ENCODE measurements around the gene POLR3H.
"Not testable (repeated sequence)": the region's sequence is repeated elsewhere in the genome, so short reads cannot be mapped to it uniquely, and the experiment has no call there.

The POLR3H gene

GRCh38 chr22:41576877-41577276, 32.6 kb upstream of the POLR3H start:
- Histone ChIP-seq H3K27ac (ENCODE audit: low read length) (no peak overlapping the region), H3K27me3 (ENCODE audit: control insufficient read depth, insufficient read depth, low read length) (no peaks in the 10 kb centered on the region), H3K4me1 (ENCODE audit: control insufficient read depth, low read depth, low read length) (no peaks in the 10 kb centered on the region), H3K9ac (ENCODE audit: low read length) (no peak overlapping the region), H3K4me3 (ENCODE audit: low read length) (no peak overlapping the region), H3K9me3 (ENCODE audit: control insufficient read depth, low read depth, low read length) (no peaks in the 10 kb centered on the region), H3K36me3 (ENCODE audit: control insufficient read depth, low read depth, low read length) (no peaks in the 10 kb centered on the region)

- Histone ChIP-seq H3K4me3 (ENCODE audit: low read length) (no peak overlapping the region), H3K36me3 (ENCODE audit: control insufficient read depth, low read depth, low read length) (no peaks in the 10 kb centered on the region), H3K27me3 (ENCODE audit: control insufficient read depth, insufficient read depth, low read length) (no peaks in the 10 kb centered on the region), H3K9me3 (ENCODE audit: control insufficient read depth, low read depth, low read length) (no peaks in the 10 kb centered on the region), H3K27ac (ENCODE audit: low read length) (no peak overlapping the region), H3K9ac (ENCODE audit: low read length) (no peak overlapping the region), H3K4me1 (ENCODE audit: control insufficient read depth, low read depth, low read length) (no peaks in the 10 kb centered on the region)
Measured at GRCh38 chr22:41575533-41575932, 31.3 kb upstream of the POLR3H start.

GRCh38 chr22:41574847-41575381, 30.6 kb upstream of the POLR3H start:
- no peak overlapping the region for H3K9ac ChIP-seq (ENCODE audit: low read length)
- H3K36me3 ChIP-seq (ENCODE audit: control insufficient read depth, low read depth, low read length) = no peaks in the 10 kb centered on the region

GRCh38 chr22:41573677-41574076, 29.4 kb upstream of the POLR3H start:
- Histone ChIP-seq H3K9me3 (ENCODE audit: control insufficient read depth, low read depth, low read length) (no peaks in the 10 kb centered on the region), H3K36me3 (ENCODE audit: control insufficient read depth, low read depth, low read length) (no peaks in the 10 kb centered on the region), H3K27me3 (ENCODE audit: control insufficient read depth, insufficient read depth, low read length) (no peaks in the 10 kb centered on the region), H3K27ac (ENCODE audit: low read length) (no peak overlapping the region), H3K4me3 (ENCODE audit: low read length) (no peak overlapping the region), H3K4me1 (ENCODE audit: control insufficient read depth, low read depth, low read length) (no peaks in the 10 kb centered on the region), H3K9ac (ENCODE audit: low read length) (no peak overlapping the region)

More at GRCh38 chr22:41574847-41575381, 30.6 kb upstream of the POLR3H start:
- Histone ChIP-seq H3K9me3 (ENCODE audit: control insufficient read depth, low read depth, low read length) (no peaks in the 10 kb centered on the region), H3K27ac (ENCODE audit: low read length) (no peak overlapping the region), H3K4me3 (ENCODE audit: low read length) (no peak overlapping the region), H3K27me3 (ENCODE audit: control insufficient read depth, insufficient read depth, low read length) (no peaks in the 10 kb centered on the region), H3K4me1 (ENCODE audit: control insufficient read depth, low read depth, low read length) (no peaks in the 10 kb centered on the region)

- H3K36me3 ChIP-seq (ENCODE audit: control insufficient read depth, low read depth, low read length); H3K9ac ChIP-seq (ENCODE audit: low read length); H3K27ac ChIP-seq (ENCODE audit: low read length); H3K4me1 ChIP-seq (ENCODE audit: control insufficient read depth, low read depth, low read length); H3K9me3 ChIP-seq (ENCODE audit: control insufficient read depth, low read depth, low read length); H3K4me3 ChIP-seq (ENCODE audit: low read length); H3K27me3 ChIP-seq (ENCODE audit: control insufficient read depth, insufficient read depth, low read length): not testable (repeated sequence)
Measured at GRCh38 chr22:41572305-41572704, 28.0 kb upstream of the POLR3H start.

GRCh38 chr22:41571786-41572185, 27.5 kb upstream of the POLR3H start:
- Histone ChIP-seq H3K9me3 (ENCODE audit: control insufficient read depth, low read depth, low read length) (no peaks in the 10 kb centered on the region), H3K4me1 (ENCODE audit: control insufficient read depth, low read depth, low read length) (no peaks in the 10 kb centered on the region), H3K4me3 (ENCODE audit: low read length) (no peak overlapping the region), H3K36me3 (ENCODE audit: control insufficient read depth, low read depth, low read length) (no peaks in the 10 kb centered on the region), H3K27me3 (ENCODE audit: control insufficient read depth, insufficient read depth, low read length) (no peaks in the 10 kb centered on the region), H3K27ac (ENCODE audit: low read length) (no peak overlapping the region), H3K9ac (ENCODE audit: low read length) (no peak overlapping the region)

GRCh38 chr22:41570221-41570620, 26.0 kb upstream of the POLR3H start:
- Histone ChIP-seq H3K36me3 (ENCODE audit: control insufficient read depth, low read depth, low read length) (no peaks in the 10 kb centered on the region), H3K27me3 (ENCODE audit: control insufficient read depth, insufficient read depth, low read length) (no peaks in the 10 kb centered on the region), H3K27ac (ENCODE audit: low read length) (no peak overlapping the region), H3K4me1 (ENCODE audit: control insufficient read depth, low read depth, low read length) (no peaks in the 10 kb centered on the region), H3K9ac (ENCODE audit: low read length) (no peak overlapping the region), H3K4me3 (ENCODE audit: low read length) (no peak overlapping the region), H3K9me3 (ENCODE audit: control insufficient read depth, low read depth, low read length) (no peaks in the 10 kb centered on the region)

- Histone ChIP-seq H3K36me3 (ENCODE audit: control insufficient read depth, low read depth, low read length) (no peaks in the 10 kb centered on the region), H3K27ac (ENCODE audit: low read length) (no peak overlapping the region), H3K9me3 (ENCODE audit: control insufficient read depth, low read depth, low read length) (no peaks in the 10 kb centered on the region), H3K4me3 (ENCODE audit: low read length) (no peak overlapping the region), H3K4me1 (ENCODE audit: control insufficient read depth, low read depth, low read length) (no peaks in the 10 kb centered on the region), H3K27me3 (ENCODE audit: control insufficient read depth, insufficient read depth, low read length) (no peaks in the 10 kb centered on the region), H3K9ac (ENCODE audit: low read length) (no peak overlapping the region)
Measured at GRCh38 chr22:41568811-41569210, 24.5 kb upstream of the POLR3H start.

GRCh38 chr22:41567512-41567768, 23.2 kb upstream of the POLR3H start:
- Histone ChIP-seq H3K4me1 (ENCODE audit: control insufficient read depth, low read depth, low read length) (peaks cover 5% of the 10 kb centered on the region), H3K9ac (ENCODE audit: low read length) (no peak overlapping the region), H3K4me3 (ENCODE audit: low read length) (no peak overlapping the region), H3K36me3 (ENCODE audit: control insufficient read depth, low read depth, low read length) (no peaks in the 10 kb centered on the region), H3K27ac (ENCODE audit: low read length) (no peak overlapping the region), H3K27me3 (ENCODE audit: control insufficient read depth, insufficient read depth, low read length) (no peaks in the 10 kb centered on the region), H3K9me3 (ENCODE audit: control insufficient read depth, low read depth, low read length) (no peaks in the 10 kb centered on the region)

GRCh38 chr22:41565403-41566054, 21.3 kb upstream of the POLR3H start:
- Histone ChIP-seq H3K4me3 (ENCODE audit: low read length) (no peak overlapping the region), H3K9me3 (ENCODE audit: control insufficient read depth, low read depth, low read length) (no peaks in the 10 kb centered on the region), H3K36me3 (ENCODE audit: control insufficient read depth, low read depth, low read length) (no peaks in the 10 kb centered on the region), H3K4me1 (ENCODE audit: control insufficient read depth, low read depth, low read length) (peaks cover 11% of the 10 kb centered on the region), H3K9ac (ENCODE audit: low read length) (no peak overlapping the region), H3K27ac (ENCODE audit: low read length) (no peak overlapping the region), H3K27me3 (ENCODE audit: control insufficient read depth, insufficient read depth, low read length) (no peaks in the 10 kb centered on the region)

- Histone ChIP-seq H3K9ac (ENCODE audit: low read length) (no peak overlapping the region), H3K36me3 (ENCODE audit: control insufficient read depth, low read depth, low read length) (no peaks in the 10 kb centered on the region), H3K4me1 (ENCODE audit: control insufficient read depth, low read depth, low read length) (peaks cover 15% of the 10 kb centered on the region), H3K9me3 (ENCODE audit: control insufficient read depth, low read depth, low read length) (no peaks in the 10 kb centered on the region), H3K27me3 (ENCODE audit: control insufficient read depth, insufficient read depth, low read length) (no peaks in the 10 kb centered on the region), H3K4me3 (ENCODE audit: low read length) (no peak overlapping the region), H3K27ac (ENCODE audit: low read length) (no peak overlapping the region)
Measured at GRCh38 chr22:41564563-41564962, 20.3 kb upstream of the POLR3H start.

- Histone ChIP-seq H3K4me3 (ENCODE audit: low read length) (no peak overlapping the region), H3K36me3 (ENCODE audit: control insufficient read depth, low read depth, low read length) (no peaks in the 10 kb centered on the region), H3K9ac (ENCODE audit: low read length) (no peak overlapping the region), H3K27ac (ENCODE audit: low read length) (no peak overlapping the region), H3K4me1 (ENCODE audit: control insufficient read depth, low read depth, low read length) (peaks cover 15% of the 10 kb centered on the region), H3K9me3 (ENCODE audit: control insufficient read depth, low read depth, low read length) (no peaks in the 10 kb centered on the region), H3K27me3 (ENCODE audit: control insufficient read depth, insufficient read depth, low read length) (no peaks in the 10 kb centered on the region)
Measured at GRCh38 chr22:41563051-41563711, 18.9 kb upstream of the POLR3H start.
